Activated CD8-positive, alpha-beta memory T cell treated with anti-CD3 and anti-CD28 coated beads, Interleukin-2, amount 50 U/mL, for 4 hours (primary cell): ENCODE results near the gene ZNF222.

ENCODE experiments used
- DNase-seq: peaks from one replicate; pipeline ENCODE4 v3.0.0-alpha.2; 2020

The ZNF222 gene

DNA sequence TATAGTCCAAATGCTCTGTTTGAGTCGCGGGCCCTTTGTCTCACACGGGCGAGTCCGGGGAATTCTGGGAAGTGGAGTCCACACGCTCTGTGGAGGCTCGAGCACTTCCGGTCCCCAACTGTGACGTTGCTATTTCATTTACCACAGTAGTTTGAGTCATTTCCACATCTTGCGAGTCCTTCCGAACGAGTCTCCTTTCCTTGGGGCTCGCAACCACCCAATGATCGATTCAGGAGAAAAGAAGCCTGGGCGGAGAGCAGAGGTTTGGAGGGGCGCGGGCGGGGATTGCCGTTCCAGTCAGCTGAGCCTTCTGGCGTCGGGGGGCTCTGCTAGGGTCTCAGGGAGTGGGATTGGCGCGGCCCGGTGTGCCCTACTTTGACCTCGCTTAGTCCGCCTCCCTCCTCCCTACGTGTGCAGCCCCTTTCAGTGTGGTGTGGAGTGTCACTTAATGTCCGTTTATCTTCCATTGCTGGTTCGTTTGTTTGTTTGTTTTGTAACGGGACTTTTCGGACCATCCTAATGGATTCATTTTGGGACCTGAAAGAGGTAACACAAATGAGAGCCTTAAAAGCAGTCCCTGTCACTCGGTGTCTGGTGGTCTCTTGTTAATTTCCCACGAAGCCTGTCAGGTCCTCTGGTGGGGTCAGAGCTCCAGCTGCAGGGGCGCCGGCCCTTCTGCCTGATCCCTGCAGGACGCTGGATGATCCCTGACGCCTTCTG lies at the start of gene ZNF222:
ZNF222 (plus strand) TSS at position 163 of the 720 bp plus-strand sequence; CDS start at position 221, 58 bp downstream.
- DNase-seq, result peak; percentile 77

DNA sequence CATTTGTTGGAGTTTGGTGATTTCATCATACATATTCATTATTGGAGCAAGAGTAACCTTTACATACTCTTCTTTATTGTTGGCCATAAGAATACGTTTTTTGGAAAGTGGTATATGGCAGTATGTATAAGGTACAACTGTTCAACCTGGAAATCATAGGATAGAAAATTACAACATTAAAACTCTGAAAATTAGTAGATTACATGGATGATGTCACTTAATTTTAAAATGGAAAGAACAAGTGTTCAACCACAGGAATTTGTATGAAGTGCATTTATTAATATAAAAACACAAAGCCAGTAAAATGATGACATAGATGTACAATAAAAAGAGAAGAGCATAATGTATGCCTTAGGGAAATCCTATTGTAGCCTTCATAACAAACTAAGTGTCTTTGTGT lies 48.4 kb upstream of the ZNF222 start:
- DNase-seq, result no peak

GRCh38 chr19:43983544-43983911 lies 41.7 kb upstream of the ZNF222 start:
- DNase-seq, result no peak

- DNase-seq, result peak; percentile 68
Observed at GRCh38 chr19:43983912-43984686, 41.1 kb upstream of the ZNF222 start, which contains the start of gene ZNF155. TSS of gene ZNF155 (plus strand) at chr19:43984188. CDS start at chr19:43988544, 4,356 bp downstream.

DNA sequence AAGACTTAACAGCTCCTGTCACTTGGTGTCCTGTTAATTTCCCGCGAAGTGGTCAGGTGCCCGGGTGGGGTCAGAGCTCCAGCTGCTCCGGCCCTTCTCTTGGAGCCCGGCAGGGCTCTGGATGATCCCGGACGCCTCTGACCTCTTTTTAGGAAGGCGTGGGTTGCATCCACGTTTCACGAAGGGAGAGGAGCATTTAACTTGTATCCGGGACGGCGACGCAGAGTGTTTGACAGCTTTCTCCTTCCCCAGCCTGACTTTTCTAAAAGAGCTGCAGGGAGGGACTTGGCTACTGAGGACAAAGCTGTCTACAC lies 40.5 kb upstream of the ZNF222 start:
- no peak for DNase-seq

DNA sequence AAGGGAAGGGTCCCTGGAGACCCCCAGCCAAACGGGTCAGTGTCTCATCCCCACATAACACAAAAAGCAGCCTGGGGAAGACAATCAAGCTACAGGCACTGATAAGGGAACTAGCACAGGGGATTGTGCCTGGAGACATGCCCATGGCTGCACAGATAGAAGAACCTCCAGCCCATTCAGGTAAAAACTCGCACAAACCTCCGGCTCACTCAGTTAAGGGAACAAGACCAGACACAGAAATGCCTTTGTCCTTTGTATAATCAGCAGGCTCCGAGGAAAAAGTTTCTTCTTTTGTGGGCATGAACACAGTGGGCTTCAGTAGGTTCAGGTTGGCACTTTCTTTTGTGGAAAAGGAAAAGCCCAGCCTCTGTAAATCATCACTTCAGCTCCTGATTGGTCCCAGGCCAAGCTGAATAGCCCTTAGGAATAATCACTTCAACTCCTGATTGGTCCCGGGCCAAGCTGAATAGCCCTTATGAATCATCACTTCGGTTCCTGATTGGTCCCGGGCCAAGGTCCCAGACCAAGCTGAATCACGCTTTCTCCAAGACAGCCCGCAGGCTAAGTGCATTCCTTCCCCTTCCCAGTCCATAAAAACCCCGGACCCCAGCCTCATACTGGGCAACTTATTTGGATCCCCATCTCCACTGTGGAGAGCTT lies 27.4 kb upstream of the ZNF222 start:
- no peak for DNase-seq

DNA sequence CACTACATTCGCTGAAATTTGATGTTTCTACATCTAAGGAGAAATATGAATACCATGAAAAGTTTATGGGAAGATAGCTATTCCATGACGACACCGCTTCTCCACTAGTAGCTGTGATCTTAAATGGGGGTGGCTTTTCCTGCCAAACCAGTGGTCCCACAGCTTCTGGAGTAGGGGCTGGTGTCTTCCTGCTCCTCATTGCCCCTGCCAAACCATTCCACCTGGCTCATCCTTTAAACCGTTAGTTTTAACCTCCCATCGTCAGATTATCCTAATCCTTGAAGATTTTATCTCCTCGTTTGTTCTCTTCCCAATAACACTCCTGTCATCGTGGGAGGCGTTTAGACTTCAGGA lies 23.0 kb upstream of the ZNF222 start:
- DNase-seq, result no peak

- peak; percentile 80 for DNase-seq
Observed at GRCh38 chr19:44002566-44003460, 22.4 kb upstream of the ZNF222 start, which contains the start of gene ZNF230. TSS of gene ZNF230 (plus strand) at chr19:44002957. CDS start at chr19:44007079, 4,122 bp downstream.

GRCh38 chr19:44003461-44004009 lies 21.6 kb upstream of the ZNF222 start:
- no peak for DNase-seq

- no peak for DNase-seq
Observed at GRCh38 chr19:44005973-44006372, 19.2 kb upstream of the ZNF222 start.

DNA sequence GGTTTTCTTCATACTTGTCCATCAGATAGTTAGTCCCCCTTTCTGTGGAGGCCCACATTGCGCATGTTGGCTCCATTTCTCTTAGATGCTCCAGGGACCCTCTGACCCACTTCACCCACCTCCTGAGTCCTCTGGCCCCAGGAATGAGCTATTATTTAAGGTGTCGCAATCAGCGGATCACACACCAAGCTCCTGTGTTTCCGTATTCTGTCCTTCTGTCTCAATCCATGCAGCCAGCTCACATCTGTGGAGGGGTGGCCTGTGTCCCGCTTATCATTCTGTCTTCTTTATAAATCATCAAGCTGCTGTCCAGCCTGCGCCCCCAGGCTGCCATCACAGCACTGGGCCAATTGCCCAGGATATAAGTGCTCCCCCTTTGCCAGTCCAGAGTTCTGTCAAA lies 17.7 kb upstream of the ZNF222 start:
- no peak for DNase-seq

GRCh38 chr19:44010468-44010867 lies 14.7 kb upstream of the ZNF222 start:
- DNase-seq, result no peak

DNA sequence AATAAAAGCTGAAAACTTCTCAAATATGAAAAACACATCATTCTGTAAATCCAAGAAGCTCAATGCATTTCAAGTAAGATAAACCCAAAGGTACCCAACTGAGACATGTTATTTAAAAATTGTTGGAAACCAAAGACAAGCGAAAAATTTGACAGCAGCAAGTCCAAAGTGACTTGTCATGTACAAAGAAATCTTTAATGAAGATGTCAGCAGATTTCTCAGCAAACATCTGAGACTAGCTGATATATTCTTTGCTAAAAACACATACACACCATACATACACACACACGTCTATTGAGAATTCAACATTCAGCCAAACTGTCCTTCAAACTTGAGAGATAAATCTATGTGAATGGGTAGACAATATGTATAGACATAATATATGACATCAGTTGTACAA lies 5.7 kb upstream of the ZNF222 start:
- DNase-seq, result no peak

GRCh38 chr19:44021221-44021620 lies 4.0 kb upstream of the ZNF222 start:
- no peak for DNase-seq

DNA sequence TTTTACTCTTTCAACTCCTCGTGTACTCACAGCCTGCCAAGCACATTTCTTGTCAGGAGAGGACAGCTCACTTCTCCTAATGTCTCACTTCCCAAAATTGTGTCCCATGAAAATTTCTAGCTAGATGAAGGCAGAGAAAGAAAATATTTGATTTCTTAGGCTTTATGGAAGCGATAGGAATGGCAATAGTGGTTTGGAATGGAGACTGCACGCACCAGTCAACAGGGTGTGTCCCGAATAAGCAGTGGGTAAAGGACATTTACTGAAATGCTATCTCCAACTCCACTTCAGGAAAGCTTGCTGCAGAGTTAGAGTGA lies 321 bp upstream of the ZNF222 start:
- DNase-seq, result no peak

- DNase-seq, result no peak
Observed at GRCh38 chr19:44026622-44027021, 1.4 kb downstream of the ZNF222 start.

DNA sequence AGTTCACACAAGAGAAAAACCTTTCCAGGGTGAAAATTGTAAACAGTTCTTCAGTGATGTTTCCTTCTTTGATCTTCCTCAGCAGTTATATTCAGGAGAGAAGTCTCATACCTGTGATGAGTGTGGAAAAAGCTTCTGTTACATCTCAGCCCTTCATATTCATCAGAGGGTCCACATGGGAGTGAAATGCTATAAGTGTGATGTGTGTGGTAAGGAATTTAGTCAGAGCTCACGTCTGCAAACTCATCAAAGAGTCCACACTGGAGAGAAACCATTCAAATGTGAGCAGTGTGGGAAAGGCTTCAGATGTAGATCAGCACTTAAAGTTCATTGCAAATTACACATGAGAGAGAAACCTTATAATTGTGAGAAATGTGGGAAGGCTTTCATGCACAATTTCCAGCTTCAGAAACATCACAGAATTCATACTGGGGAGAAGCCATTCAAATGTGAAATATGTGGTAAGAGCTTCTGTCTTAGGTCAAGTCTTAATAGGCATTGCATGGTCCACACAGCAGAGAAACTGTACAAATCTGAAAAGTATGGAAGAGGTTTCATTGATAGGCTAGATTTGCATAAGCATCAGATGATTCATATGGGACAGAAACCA lies 6.9 kb downstream of the ZNF222 start:
- no peak for DNase-seq

DNA sequence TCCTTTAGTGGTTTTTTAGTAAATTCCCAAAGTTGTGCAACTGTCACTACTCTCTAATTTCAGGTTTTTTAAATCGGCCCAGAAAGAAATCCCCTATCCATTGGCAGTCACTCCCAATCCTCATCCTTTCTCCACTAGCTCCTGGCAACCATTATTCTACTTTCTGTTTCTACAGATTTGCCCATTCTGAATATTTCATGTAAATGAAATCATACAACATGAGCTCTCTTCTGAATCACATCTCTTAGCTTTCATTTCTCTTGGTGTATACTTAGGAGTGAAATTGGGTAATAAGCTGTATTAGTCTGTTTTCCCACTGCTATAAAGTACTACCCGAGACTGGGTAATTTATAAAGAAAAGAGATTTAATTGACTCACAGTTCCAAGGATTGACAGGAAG lies 17.0 kb downstream of the ZNF222 start:
- DNase-seq, result no peak

- no peak for DNase-seq
Observed at GRCh38 chr19:44050740-44051649, 25.8 kb downstream of the ZNF222 start.

- peak; percentile 70 for DNase-seq
Observed at GRCh38 chr19:44051650-44052402, 26.6 kb downstream of the ZNF222 start, which contains the start of gene ZNF223. TSS of gene ZNF223 (plus strand) at chr19:44052036. CDS start at chr19:44055177, 3,141 bp downstream.
